ENCODE measurements around the gene PPP3CA.

Gene PPP3CA

GRCh38 chr4:101186567-101187184, 160.7 kb downstream of the PPP3CA start:
- no peaks in the 10 kb centered on the region for H4K20me1 ChIP-seq (ENCODE audit: insufficient read depth, low read length)
- H3K79me2 ChIP-seq (ENCODE audit: low read length) = 0 out of 2 replicates have a peak, but pooled peaks cover 5% of the 10 kb centered on the region
- H3K36me3 ChIP-seq (replicated peaks; ENCODE audit: insufficient read depth, low read length) = no peaks in the 10 kb centered on the region
- no peak overlapping the region for H3K27ac ChIP-seq (ENCODE audit: low read length)
- no peak overlapping the region for H3K4me3 ChIP-seq (ENCODE audit: low read length)
- H3K4me1 ChIP-seq (ENCODE audit: low read length) = no peaks in the 10 kb centered on the region
- H3F3A ChIP-seq (ENCODE audit: insufficient read depth, low read length) = no peaks in the 10 kb centered on the region
- no peaks in the 10 kb centered on the region for H3K9me2 ChIP-seq (replicated peaks; ENCODE audit: insufficient read depth, low read length)
- no peaks in the 10 kb centered on the region for H3K27me3 ChIP-seq (replicated peaks; ENCODE audit: insufficient read depth, low read length)
- H2AFZ ChIP-seq (ENCODE audit: low read length) = no peak overlapping the region
- H3K4me2 ChIP-seq (ENCODE audit: low read depth, low read length) = no peak overlapping the region
- no peaks in the 10 kb centered on the region for H3K9me3 ChIP-seq (replicated peaks; ENCODE audit: insufficient read depth, low read length)
- no peak overlapping the region for H3K9ac ChIP-seq (ENCODE audit: low read length)
- TF ChIP-seq EZH2phosphoT487 (IDR thresholded peaks at IDR 0.05; ENCODE audit: low read length) (no peak), EZH2 (optimal IDR thresholded peaks at IDR 0.05; ENCODE audit: low read depth, low read length) (no peak)
- TF ChIP-seq, protein P1, sequence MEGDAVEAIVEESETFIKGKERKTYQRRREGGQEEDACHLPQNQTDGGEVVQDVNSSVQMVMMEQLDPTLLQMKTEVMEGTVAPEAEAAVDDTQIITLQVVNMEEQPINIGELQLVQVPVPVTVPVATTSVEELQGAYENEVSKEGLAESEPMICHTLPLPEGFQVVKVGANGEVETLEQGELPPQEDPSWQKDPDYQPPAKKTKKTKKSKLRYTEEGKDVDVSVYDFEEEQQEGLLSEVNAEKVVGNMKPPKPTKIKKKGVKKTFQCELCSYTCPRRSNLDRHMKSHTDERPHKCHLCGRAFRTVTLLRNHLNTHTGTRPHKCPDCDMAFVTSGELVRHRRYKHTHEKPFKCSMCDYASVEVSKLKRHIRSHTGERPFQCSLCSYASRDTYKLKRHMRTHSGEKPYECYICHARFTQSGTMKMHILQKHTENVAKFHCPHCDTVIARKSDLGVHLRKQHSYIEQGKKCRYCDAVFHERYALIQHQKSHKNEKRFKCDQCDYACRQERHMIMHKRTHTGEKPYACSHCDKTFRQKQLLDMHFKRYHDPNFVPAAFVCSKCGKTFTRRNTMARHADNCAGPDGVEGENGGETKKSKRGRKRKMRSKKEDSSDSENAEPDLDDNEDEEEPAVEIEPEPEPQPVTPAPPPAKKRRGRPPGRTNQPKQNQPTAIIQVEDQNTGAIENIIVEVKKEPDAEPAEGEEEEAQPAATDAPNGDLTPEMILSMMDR (IDR thresholded peaks at IDR 0.05; ENCODE audit: low read length) = no peak
- no peak for DNase-seq

GRCh38 chr4:101184668-101185067, 162.7 kb downstream of the PPP3CA start:
- TF ChIP-seq, protein P1 (IDR thresholded peaks at IDR 0.05; ENCODE audit: low read length) = no peak
- TF ChIP-seq EZH2phosphoT487 (IDR thresholded peaks at IDR 0.05; ENCODE audit: low read length) = no peak
- Histone ChIP-seq H3K4me3 (ENCODE audit: low read length) (no peak overlapping the region), H3K27me3 (replicated peaks; ENCODE audit: insufficient read depth, low read length) (no peaks in the 10 kb centered on the region), H2AFZ (ENCODE audit: low read length) (no peak overlapping the region), H3K79me2 (ENCODE audit: low read length) (0 out of 2 replicates have a peak, but pooled peaks cover 5% of the 10 kb centered on the region), H3K36me3 (replicated peaks; ENCODE audit: insufficient read depth, low read length) (no peaks in the 10 kb centered on the region), H4K20me1 (ENCODE audit: insufficient read depth, low read length) (no peaks in the 10 kb centered on the region; the same call in 1 of the 2 replicates), H3K9me3 (replicated peaks; ENCODE audit: insufficient read depth, low read length) (no peaks in the 10 kb centered on the region), H3K9ac (ENCODE audit: low read length) (no peak overlapping the region), H3F3A (ENCODE audit: insufficient read depth, low read length) (no peaks in the 10 kb centered on the region), H3K4me2 (ENCODE audit: low read depth, low read length) (no peak overlapping the region), H3K27ac (ENCODE audit: low read length) (no peak overlapping the region), H3K9me2 (replicated peaks; ENCODE audit: insufficient read depth, low read length) (no peaks in the 10 kb centered on the region; the same call in 1 of the 2 replicates), H3K4me1 (ENCODE audit: low read length) (no peaks in the 10 kb centered on the region)
- no peak for DNase-seq

DNA sequence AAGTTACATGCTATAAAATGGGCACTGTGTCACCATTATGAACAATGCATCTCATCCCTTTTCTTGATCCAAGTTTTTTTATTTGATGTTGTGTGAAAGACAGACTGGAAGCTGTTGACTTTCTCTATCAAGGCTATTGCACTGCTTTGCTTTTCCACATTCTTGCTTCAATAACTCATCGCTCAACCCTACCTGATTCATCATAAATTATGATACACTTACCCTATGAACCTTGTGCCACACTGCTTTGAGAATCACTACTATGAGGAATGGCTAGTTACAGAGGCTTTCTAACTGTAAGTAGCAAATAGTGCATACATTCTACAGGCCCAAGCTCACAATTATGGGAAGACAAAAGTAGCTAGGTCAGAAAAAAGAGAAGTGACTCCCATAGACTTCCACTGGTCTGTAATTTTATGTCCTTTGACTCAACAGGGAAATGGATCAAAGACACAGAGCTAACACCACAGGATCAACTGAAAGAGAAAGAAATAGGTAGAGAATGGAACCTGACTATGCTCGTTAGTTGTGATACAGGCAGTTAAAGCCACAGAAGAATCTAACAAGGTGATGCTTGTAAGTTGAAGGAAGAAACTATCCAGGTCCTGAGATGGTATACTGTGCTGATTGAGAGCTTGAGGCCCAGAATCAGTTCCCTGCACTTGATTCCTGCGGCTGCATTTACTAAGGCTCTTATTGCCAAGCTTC, 163.5 kb downstream of the PPP3CA start:
- Histone ChIP-seq H4K20me1 (ENCODE audit: insufficient read depth, low read length) (no peaks in the 10 kb centered on the region; the same call in 1 of the 2 replicates), H3K79me2 (ENCODE audit: low read length) (peaks cover 9% of the 10 kb centered on the region; the same call in 1 of the 2 replicates), H3K27me3 (replicated peaks; ENCODE audit: insufficient read depth, low read length) (no peaks in the 10 kb centered on the region), H3K27ac (ENCODE audit: low read length) (no peak overlapping the region), H3K4me1 (ENCODE audit: low read length) (no peaks in the 10 kb centered on the region), H3F3A (ENCODE audit: insufficient read depth, low read length) (no peaks in the 10 kb centered on the region), H3K9me2 (replicated peaks; ENCODE audit: insufficient read depth, low read length) (no peaks in the 10 kb centered on the region; the same call in 1 of the 2 replicates), H2AFZ (ENCODE audit: low read length) (no peak overlapping the region), H3K4me3 (ENCODE audit: low read length) (no peak overlapping the region), H3K9me3 (replicated peaks; ENCODE audit: insufficient read depth, low read length) (no peaks in the 10 kb centered on the region), H3K4me2 (ENCODE audit: low read depth, low read length) (no peak overlapping the region), H3K9ac (ENCODE audit: low read length) (no peak overlapping the region), H3K36me3 (replicated peaks; ENCODE audit: insufficient read depth, low read length) (no peaks in the 10 kb centered on the region)
- TF ChIP-seq, protein P1 (IDR thresholded peaks at IDR 0.05; ENCODE audit: low read length) = no peak
- TF ChIP-seq EZH2 (optimal IDR thresholded peaks at IDR 0.05; ENCODE audit: low read depth, low read length) (no peak), EZH2phosphoT487 (IDR thresholded peaks at IDR 0.05; ENCODE audit: low read length) (no peak)
- no peak for DNase-seq

Data from MM.1S (cell line).